ENCODE measurements around the gene RPL5. TPM values are rescaled to one million over a fixed set of nuclear protein-coding genes. Genes with fewer than 3 reads are reported as not detected.

The RPL5 gene
- total and polyA plus RNA-seq, 4 donors: 778 to 3,435 (median 1,388) TPM

DNA sequence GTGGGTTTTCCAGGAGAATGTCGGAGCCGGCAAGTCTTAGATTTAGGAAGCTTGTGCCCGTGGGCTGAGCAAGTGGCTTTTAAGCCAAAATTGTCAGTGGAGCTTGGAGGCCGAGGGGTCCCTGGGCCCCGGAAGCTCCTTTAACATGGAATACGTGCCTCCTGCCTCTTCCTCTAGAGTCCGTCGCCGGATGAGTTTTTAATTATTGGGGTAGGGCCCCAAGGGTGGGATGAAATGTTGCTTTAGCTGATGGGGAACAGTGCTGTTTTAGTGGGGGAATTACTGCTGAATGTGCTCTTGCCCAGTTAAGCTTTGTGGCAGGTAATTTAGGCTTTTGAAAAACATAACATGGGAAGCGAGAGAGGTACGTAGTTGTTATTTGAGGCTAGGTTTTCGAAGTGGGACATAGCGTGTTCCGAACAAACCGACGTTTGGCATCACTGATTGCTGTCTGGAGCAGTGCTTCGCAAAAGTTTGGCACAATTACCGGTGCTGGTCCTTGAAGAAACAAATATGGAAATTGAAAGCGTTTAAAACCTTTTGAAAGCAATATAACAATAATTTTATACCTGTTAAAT, 786 bp downstream of the RPL5 start:
- no peaks in the 10 kb centered on the region for H3K27me3 ChIP-seq (ENCODE audit: control insufficient read depth in 1 of 2, insufficient read depth in 2 of 2, low read length in 1 of 2)
- H3K4me3 ChIP-seq (ENCODE audit: low read length in 2 of 2): peak overlapping the region; percentile 71 to 94
- intact Hi-C loops (cut with DNase I): loop anchor here (5.0 to 10.0 kb wide), 2 partner anchors 50 to 528 kb away; no protein-coding TSS in a partner anchor
- peaks cover 0 to 5% of the 10 kb centered on the region in 2 donors for H3K36me3 ChIP-seq (ENCODE audit: control insufficient read depth in 1 of 2, insufficient read depth in 2 of 2, low read length in 1 of 2)
- no peak for DNase-seq
- 0% methylated on average over 19 of the region's 19 CpGs for WGBS, 2 donors
- peak; percentile 5 for ATAC-seq (ENCODE audit: low FRiP score)
- H3K4me1 ChIP-seq (ENCODE audit: control insufficient read depth in 1 of 2, insufficient read depth in 2 of 2, low read length in 2 of 2): peaks cover 0 to 2% of the 10 kb centered on the region in 2 donors
- no peaks in the 10 kb centered on the region for H3K9me3 ChIP-seq (ENCODE audit: control insufficient read depth, low read length)
- peak overlapping the region; percentile 78 to 83 for H3K27ac ChIP-seq (ENCODE audit: low read depth in 1 of 2, low read length in 2 of 2)

DNA sequence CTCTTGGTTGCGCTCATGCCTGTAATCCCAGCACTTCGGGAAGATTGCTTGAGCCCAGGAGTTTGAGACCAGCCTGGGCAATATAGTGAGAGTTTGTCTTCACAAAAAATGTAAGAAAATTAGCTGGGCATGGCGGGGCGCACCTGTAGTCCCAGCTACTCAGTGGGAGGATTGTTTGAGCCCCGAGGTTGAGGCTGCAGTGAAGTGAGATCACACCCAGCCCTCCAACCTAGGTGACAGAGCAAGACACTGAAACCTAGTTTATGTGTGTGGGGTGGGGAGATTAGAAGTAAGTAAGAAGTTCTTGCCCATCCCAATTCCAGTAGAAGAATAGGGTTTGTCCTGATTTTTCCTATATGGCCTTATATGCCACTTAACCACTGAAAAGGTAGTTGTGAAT, 2.0 kb downstream of the RPL5 start:
- Histone ChIP-seq H3K27me3 (ENCODE audit: control insufficient read depth in 1 of 2, insufficient read depth in 2 of 2, low read length in 1 of 2) (no peaks in the 10 kb centered on the region), H3K9me3 (ENCODE audit: control insufficient read depth, low read length) (no peaks in the 10 kb centered on the region), H3K4me3 (ENCODE audit: low read length in 2 of 2) (no peak overlapping the region), H3K27ac (ENCODE audit: low read depth in 1 of 2, low read length in 2 of 2) (no peak overlapping the region), H3K36me3 (ENCODE audit: control insufficient read depth in 1 of 2, insufficient read depth in 2 of 2, low read length in 1 of 2) (peaks cover 0 to 5% of the 10 kb centered on the region in 2 donors), H3K4me1 (ENCODE audit: control insufficient read depth in 1 of 2, insufficient read depth in 2 of 2, low read length in 2 of 2) (peaks cover 0 to 2% of the 10 kb centered on the region in 2 donors)
- WGBS, 2 donors: 70 to 75% methylated on average over 5 of the region's 5 CpGs
- intact Hi-C loops (cut with DNase I): loop anchor here (5.0 to 10.0 kb wide), 2 partner anchors 52 to 529 kb away; no protein-coding TSS in a partner anchor
- ATAC-seq (ENCODE audit: low FRiP score): no peak
- no peak for DNase-seq

DNA sequence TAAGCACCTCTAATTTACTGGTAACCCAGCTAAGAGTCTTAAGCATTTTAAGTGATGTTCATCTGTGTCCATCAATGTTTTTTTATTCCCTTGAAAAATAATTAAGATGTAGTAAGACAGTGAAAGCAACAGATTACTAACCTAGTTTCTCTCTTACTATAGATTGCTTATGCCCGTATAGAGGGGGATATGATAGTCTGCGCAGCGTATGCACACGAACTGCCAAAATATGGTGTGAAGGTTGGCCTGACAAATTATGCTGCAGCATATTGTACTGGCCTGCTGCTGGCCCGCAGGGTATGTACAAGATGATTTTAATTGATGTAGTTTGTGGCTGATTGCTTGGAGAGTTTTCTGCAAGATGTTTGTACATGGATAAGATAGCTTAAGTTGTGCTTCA, 2.8 kb downstream of the RPL5 start:
- Histone ChIP-seq H3K36me3 (ENCODE audit: control insufficient read depth in 1 of 2, insufficient read depth in 2 of 2, low read length in 1 of 2) (peaks cover 0 to 5% of the 10 kb centered on the region in 2 donors), H3K4me3 (ENCODE audit: low read length in 2 of 2) (no peak overlapping the region), H3K9me3 (ENCODE audit: control insufficient read depth, low read length) (no peaks in the 10 kb centered on the region), H3K4me1 (ENCODE audit: control insufficient read depth in 1 of 2, insufficient read depth in 2 of 2, low read length in 2 of 2) (peaks cover 0 to 2% of the 10 kb centered on the region in 2 donors), H3K27me3 (ENCODE audit: control insufficient read depth in 1 of 2, insufficient read depth in 2 of 2, low read length in 1 of 2) (no peaks in the 10 kb centered on the region), H3K27ac (ENCODE audit: low read depth in 1 of 2, low read length in 2 of 2) (no peak overlapping the region)
- intact Hi-C loops (cut with DNase I): loop anchor here (5.0 to 10.0 kb wide), 2 partner anchors 52 to 530 kb away; no protein-coding TSS in a partner anchor
- ATAC-seq (ENCODE audit: low FRiP score) (no peak), DNase-seq (no peak)
- WGBS, 2 donors: 69 to 73% methylated on average over 5 of the region's 5 CpGs

GRCh38 chr1:92837062-92837461, 5.2 kb downstream of the RPL5 start:
- H3K4me1 ChIP-seq (ENCODE audit: control insufficient read depth in 1 of 2, insufficient read depth in 2 of 2, low read length in 2 of 2): peaks cover 0 to 2% of the 10 kb centered on the region in 2 donors
- intact Hi-C loops (cut with DNase I): loop anchor here in 1 of 2 donors (10.0 kb wide), 1 partner anchor 532 kb away; no protein-coding TSS in a partner anchor
- 85 to 86% methylated on average over 2 of the region's 2 CpGs for WGBS, 2 donors
- H3K36me3 ChIP-seq (ENCODE audit: control insufficient read depth in 1 of 2, insufficient read depth in 2 of 2, low read length in 1 of 2): peaks cover 3 to 6% of the 10 kb centered on the region in 2 donors
- no peaks in the 10 kb centered on the region for H3K27me3 ChIP-seq (ENCODE audit: control insufficient read depth in 1 of 2, insufficient read depth in 2 of 2, low read length in 1 of 2)
- no peaks in the 10 kb centered on the region for H3K9me3 ChIP-seq (ENCODE audit: control insufficient read depth, low read length)
- DNase-seq (no peak), ATAC-seq (ENCODE audit: low FRiP score) (no peak)
- no peak overlapping the region for H3K4me3 ChIP-seq (ENCODE audit: low read length in 2 of 2)
- H3K27ac ChIP-seq (ENCODE audit: low read depth in 1 of 2, low read length in 2 of 2): no peak overlapping the region

DNA sequence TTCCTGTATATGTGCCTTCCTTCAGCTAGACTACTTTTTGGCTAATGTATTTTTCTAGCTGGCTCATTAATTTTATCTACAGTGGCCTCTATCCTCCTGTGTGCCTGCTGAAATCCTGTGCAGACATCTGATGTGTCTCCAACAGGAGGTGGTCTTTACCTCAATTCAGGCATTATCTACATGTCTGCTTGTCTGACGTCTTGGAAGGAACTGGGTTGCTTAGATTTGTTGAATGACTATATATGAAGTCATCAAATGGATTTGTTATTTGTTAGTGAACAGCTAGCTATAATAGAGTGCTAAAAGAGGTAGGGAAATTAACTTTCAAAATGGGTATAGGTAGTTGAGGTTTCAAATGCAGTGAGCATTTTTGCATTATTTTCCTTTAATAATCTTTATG, 6.7 kb downstream of the RPL5 start:
- DNase-seq: no peak
- no peak overlapping the region for H3K4me3 ChIP-seq (ENCODE audit: low read length in 2 of 2)
- H3K4me1 ChIP-seq (ENCODE audit: control insufficient read depth in 1 of 2, insufficient read depth in 2 of 2, low read length in 2 of 2): peaks cover 0 to 2% of the 10 kb centered on the region in 2 donors
- peaks cover 3 to 6% of the 10 kb centered on the region in 2 donors for H3K36me3 ChIP-seq (ENCODE audit: control insufficient read depth in 1 of 2, insufficient read depth in 2 of 2, low read length in 1 of 2)
- no peak for ATAC-seq (ENCODE audit: low FRiP score)
- intact Hi-C loops (cut with DNase I): loop anchor here in 1 of 2 donors (10.0 kb wide), 1 partner anchor 534 kb away; no protein-coding TSS in a partner anchor
- no peaks in the 10 kb centered on the region for H3K27me3 ChIP-seq (ENCODE audit: control insufficient read depth in 1 of 2, insufficient read depth in 2 of 2, low read length in 1 of 2)
- H3K9me3 ChIP-seq (ENCODE audit: control insufficient read depth, low read length): no peaks in the 10 kb centered on the region
- H3K27ac ChIP-seq (ENCODE audit: low read depth in 1 of 2, low read length in 2 of 2): peak overlapping the region in 1 of 2 donors; percentile 57
- WGBS, 2 donors: 0 to 1% methylated on average over 1 of the region's 1 CpG

DNA sequence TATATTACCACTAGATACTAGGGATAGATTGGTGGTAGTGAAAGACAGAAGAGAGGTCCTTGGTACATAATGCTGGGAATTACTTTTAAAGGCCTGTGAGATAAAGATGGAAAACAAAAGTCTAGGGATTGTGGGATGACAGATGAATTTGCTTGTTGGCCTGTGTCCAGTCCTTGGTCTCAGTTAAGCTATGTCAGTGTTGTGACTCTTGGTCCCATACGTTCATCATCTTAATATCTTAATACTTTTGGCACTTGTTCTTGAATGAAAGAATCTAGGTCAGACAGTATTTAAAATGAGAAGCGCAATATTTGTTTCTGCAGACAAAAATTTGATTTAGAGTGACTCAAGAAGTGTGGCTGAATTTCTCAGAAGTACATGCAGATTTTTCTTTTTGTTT, 7.6 kb downstream of the RPL5 start:
- ATAC-seq (ENCODE audit: low FRiP score) (no peak), DNase-seq (no peak)
- Histone ChIP-seq H3K4me1 (ENCODE audit: control insufficient read depth in 1 of 2, insufficient read depth in 2 of 2, low read length in 2 of 2) (peaks cover 0 to 2% of the 10 kb centered on the region in 2 donors), H3K4me3 (ENCODE audit: low read length in 2 of 2) (no peak overlapping the region), H3K36me3 (ENCODE audit: control insufficient read depth in 1 of 2, insufficient read depth in 2 of 2, low read length in 1 of 2) (peaks cover 6 to 8% of the 10 kb centered on the region in 2 donors), H3K27me3 (ENCODE audit: control insufficient read depth in 1 of 2, insufficient read depth in 2 of 2, low read length in 1 of 2) (no peaks in the 10 kb centered on the region), H3K9me3 (ENCODE audit: control insufficient read depth, low read length) (no peaks in the 10 kb centered on the region), H3K27ac (ENCODE audit: low read depth in 1 of 2, low read length in 2 of 2) (no peak overlapping the region)
- intact Hi-C loops (cut with DNase I): loop anchor here in 1 of 2 donors (10.0 kb wide), 1 partner anchor 535 kb away; no protein-coding TSS in a partner anchor
- WGBS, 2 donors: 27 to 30% methylated on average over 2 of the region's 2 CpGs

- ATAC-seq (ENCODE audit: low FRiP score) (no peak), DNase-seq (no peak)
- H3K36me3 ChIP-seq (ENCODE audit: control insufficient read depth in 1 of 2, insufficient read depth in 2 of 2, low read length in 1 of 2): peaks cover 5 to 8% of the 10 kb centered on the region in 2 donors
- 56 to 58% methylated on average over 5 of the region's 5 CpGs for WGBS, 2 donors
- no peak overlapping the region for H3K4me3 ChIP-seq (ENCODE audit: low read length in 2 of 2)
- no peak overlapping the region for H3K27ac ChIP-seq (ENCODE audit: low read depth in 1 of 2, low read length in 2 of 2)
- no peaks in the 10 kb centered on the region for H3K27me3 ChIP-seq (ENCODE audit: control insufficient read depth in 1 of 2, insufficient read depth in 2 of 2, low read length in 1 of 2)
- H3K4me1 ChIP-seq (ENCODE audit: control insufficient read depth in 1 of 2, insufficient read depth in 2 of 2, low read length in 2 of 2): no peaks in the 10 kb centered on the region
- no peaks in the 10 kb centered on the region for H3K9me3 ChIP-seq (ENCODE audit: control insufficient read depth, low read length)
- intact Hi-C loops (cut with DNase I): no loop called here
Measured at GRCh38 chr1:92840600-92840999, 8.8 kb downstream of the RPL5 start.

GRCh38 chr1:92842082-92843045, 10.5 kb downstream of the RPL5 start:
- no peaks in the 10 kb centered on the region for H3K27me3 ChIP-seq (ENCODE audit: control insufficient read depth in 1 of 2, insufficient read depth in 2 of 2, low read length in 1 of 2)
- DNase-seq: no peak
- 68 to 72% methylated on average over 4 of the region's 4 CpGs for WGBS, 2 donors
- no peak overlapping the region for H3K4me3 ChIP-seq (ENCODE audit: low read length in 2 of 2)
- H3K36me3 ChIP-seq (ENCODE audit: control insufficient read depth in 1 of 2, insufficient read depth in 2 of 2, low read length in 1 of 2): peaks cover 2 to 8% of the 10 kb centered on the region in 2 donors
- H3K9me3 ChIP-seq (ENCODE audit: control insufficient read depth, low read length): no peaks in the 10 kb centered on the region
- ATAC-seq (ENCODE audit: low FRiP score): no peak
- no peaks in the 10 kb centered on the region for H3K4me1 ChIP-seq (ENCODE audit: control insufficient read depth in 1 of 2, insufficient read depth in 2 of 2, low read length in 2 of 2)
- no peak overlapping the region for H3K27ac ChIP-seq (ENCODE audit: low read depth in 1 of 2, low read length in 2 of 2)
- intact Hi-C loops (cut with DNase I): no loop called here
